Progenitor cell of endocrine pancreas (in vitro differentiated cells): Measurements from ENCODE around the gene DACH2. TPM values are rescaled to one million over a fixed set of nuclear protein-coding genes. Genes with fewer than 3 reads are reported as not detected.

ENCODE experiments used
- DNase-seq: peaks from one replicate; pipeline ENCODE4 v3.0.0; 2021; ENCODE audit warnings: low spot score; ENCODE audit not compliant: unreplicated experiment
- H3K27ac Mint-ChIP-seq: 2 replicates; pipeline ENCODE4 v1.8.0; 2021; ENCODE audit warnings: mild to moderate bottlenecking, moderate library complexity, mixed read lengths
- H3K27me3 Mint-ChIP-seq: 2 replicates; pipeline ENCODE4 v1.8.0; 2021; ENCODE audit warnings: mixed read lengths
- H3K36me3 Mint-ChIP-seq: 2 replicates; pipeline ENCODE4 v1.8.0; 2022; ENCODE audit warnings: mixed read lengths; ENCODE audit not compliant: insufficient read depth
- H3K4me1 Mint-ChIP-seq: 2 replicates; pipeline ENCODE4 v1.8.0; 2021; ENCODE audit warnings: low read depth, mixed read lengths
- H3K4me3 Mint-ChIP-seq: 2 replicates; pipeline ENCODE4 v1.8.0; 2021; ENCODE audit warnings: low read depth, mild to moderate bottlenecking, moderate library complexity, mixed read lengths
- H3K9me3 Mint-ChIP-seq: 2 replicates; pipeline ENCODE4 v1.8.0; 2021; ENCODE audit warnings: low read depth, mixed read lengths
- total RNA-seq: library from RNA; stranded (reverse); gene quantifications from 2 replicates; pipeline ENCODE4 v1.2.1, GENCODE V29; 2021
- TF ChIP-seq, protein P1 (sequence below): fragments of 200-600 bp; sonication (generic); IDR thresholded peaks from one replicate; pipeline ENCODE4 v1.5.0; 2021; ENCODE audit warnings: antibody characterized with exemption, mild to moderate bottlenecking; ENCODE audit not compliant: unreplicated experiment

Gene DACH2
- total RNA-seq, 1 donor from 2014 or later, result 1.5 TPM

DNA sequence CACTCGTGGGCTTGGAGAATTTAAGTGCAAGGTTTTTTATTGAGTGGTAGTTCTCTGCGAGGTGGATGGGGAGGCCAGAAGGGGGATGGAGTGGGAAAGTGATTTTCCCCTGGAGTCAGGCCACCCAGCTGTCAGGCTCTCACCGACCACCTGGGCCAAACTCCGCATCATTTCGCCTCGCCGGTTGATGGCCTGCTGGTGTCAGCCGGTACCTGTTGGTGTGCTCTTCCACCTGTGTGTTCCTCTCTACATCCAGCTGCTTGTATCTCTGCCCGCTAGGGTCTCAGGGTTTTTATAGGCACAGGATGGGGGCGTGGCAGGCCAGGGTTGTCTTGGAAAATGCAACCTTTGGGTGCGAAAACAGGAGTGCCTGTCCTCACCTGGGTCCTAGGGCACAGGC, 200.9 kb downstream of the DACH2 start:
- TF ChIP-seq, protein P1, sequence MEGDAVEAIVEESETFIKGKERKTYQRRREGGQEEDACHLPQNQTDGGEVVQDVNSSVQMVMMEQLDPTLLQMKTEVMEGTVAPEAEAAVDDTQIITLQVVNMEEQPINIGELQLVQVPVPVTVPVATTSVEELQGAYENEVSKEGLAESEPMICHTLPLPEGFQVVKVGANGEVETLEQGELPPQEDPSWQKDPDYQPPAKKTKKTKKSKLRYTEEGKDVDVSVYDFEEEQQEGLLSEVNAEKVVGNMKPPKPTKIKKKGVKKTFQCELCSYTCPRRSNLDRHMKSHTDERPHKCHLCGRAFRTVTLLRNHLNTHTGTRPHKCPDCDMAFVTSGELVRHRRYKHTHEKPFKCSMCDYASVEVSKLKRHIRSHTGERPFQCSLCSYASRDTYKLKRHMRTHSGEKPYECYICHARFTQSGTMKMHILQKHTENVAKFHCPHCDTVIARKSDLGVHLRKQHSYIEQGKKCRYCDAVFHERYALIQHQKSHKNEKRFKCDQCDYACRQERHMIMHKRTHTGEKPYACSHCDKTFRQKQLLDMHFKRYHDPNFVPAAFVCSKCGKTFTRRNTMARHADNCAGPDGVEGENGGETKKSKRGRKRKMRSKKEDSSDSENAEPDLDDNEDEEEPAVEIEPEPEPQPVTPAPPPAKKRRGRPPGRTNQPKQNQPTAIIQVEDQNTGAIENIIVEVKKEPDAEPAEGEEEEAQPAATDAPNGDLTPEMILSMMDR, result no peak
- Mint-ChIP-seq H3K4me1 (peaks cover 5% of the 10 kb centered on the region), H3K27me3 (no peaks in the 10 kb centered on the region), H3K36me3 (no peaks in the 10 kb centered on the region), H3K4me3 (no peak overlapping the region), H3K9me3 (no peaks in the 10 kb centered on the region), H3K27ac (no peak overlapping the region)
- DNase-seq, result no peak

DNA sequence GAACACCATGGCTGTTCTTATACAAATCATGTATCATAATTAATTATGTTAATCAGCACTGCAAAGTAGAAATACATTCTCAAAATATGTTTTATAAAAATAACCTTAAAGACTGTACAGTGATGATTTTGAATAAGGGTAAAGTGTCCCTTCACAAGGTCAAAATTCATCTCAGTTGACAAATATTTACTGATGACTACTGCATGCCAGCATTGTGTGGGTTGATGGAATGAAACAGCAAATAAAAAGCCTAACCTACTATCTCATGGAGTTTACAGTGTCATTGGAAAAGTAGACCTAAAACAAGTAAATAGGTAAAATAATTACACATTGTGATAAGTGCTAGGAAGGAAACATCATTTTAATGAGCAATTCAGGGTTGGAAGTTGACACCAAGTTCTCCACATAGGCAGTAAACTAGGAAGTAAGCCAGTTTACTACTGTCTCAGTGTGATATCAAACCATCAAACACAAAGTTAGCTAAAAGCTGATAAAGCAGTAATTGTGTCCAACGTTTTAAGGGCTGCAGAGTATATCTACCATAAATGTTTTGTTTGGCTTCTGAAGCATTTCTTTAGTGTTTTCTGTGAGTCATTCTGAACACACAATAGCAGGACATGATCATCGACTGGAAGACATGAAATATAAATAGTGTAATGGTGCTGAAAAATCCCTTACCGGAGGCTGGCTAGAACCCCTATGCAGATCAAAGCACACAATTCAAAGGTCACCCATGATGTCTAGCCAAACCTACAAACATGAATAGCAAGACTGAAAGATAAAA, 221.8 kb downstream of the DACH2 start:
- no peak overlapping the region for H3K4me3 Mint-ChIP-seq
- DNase-seq, result no peak
- TF ChIP-seq, protein P1, result no peak
- H3K9me3 Mint-ChIP-seq, result peaks cover 8% of the 10 kb centered on the region
- no peak overlapping the region for H3K27ac Mint-ChIP-seq
- peaks cover 15% of the 10 kb centered on the region for H3K4me1 Mint-ChIP-seq
- H3K27me3 Mint-ChIP-seq, result no peaks in the 10 kb centered on the region
- H3K36me3 Mint-ChIP-seq, result no peaks in the 10 kb centered on the region

DNA sequence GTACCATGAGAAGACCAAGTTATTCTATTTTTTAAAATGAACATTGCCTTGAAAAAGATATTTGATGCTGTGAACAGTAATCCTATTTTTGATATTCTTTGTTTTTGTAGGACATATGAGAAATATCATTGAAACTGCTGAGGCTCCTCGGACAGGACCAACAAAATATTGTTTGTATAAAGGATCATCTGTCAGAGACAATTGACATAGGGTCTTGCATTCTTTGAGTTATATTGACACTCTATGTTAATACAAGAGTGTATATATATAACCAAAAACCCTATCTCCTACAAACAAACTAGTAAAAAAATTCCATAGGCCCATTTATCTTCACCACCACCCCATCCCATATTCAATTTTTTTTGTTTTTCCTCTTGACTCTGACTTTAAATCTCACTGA, 222.7 kb downstream of the DACH2 start:
- TF ChIP-seq, protein P1, result no peak
- Mint-ChIP-seq H3K27me3 (no peaks in the 10 kb centered on the region), H3K9me3 (peaks cover 8% of the 10 kb centered on the region), H3K27ac (no peak overlapping the region), H3K4me3 (no peak overlapping the region), H3K36me3 (no peaks in the 10 kb centered on the region), H3K4me1 (peaks cover 10% of the 10 kb centered on the region)
- no peak for DNase-seq

DNA sequence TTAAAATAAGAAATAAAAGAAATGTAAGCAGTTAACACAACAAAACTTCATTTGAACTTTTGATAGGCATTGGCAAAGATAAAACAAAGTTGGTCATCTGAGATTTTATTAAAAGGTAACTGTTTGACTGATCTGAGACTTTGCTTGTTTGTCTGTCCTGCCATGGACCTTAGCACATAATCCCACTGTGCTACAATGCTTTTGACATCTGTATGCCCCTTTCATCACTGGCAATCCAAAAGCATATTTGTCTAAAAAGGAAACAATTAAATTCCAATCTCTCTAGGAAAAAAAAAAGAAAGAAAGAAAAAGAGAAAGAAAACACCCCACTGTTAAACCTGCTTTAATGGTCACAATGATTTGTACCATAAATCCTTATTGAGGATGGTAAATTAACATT, 231.0 kb downstream of the DACH2 start:
- Mint-ChIP-seq H3K27me3 (no peaks in the 10 kb centered on the region), H3K4me1 (peaks cover 6% of the 10 kb centered on the region), H3K4me3 (no peak overlapping the region), H3K27ac (no peak overlapping the region), H3K36me3 (no peaks in the 10 kb centered on the region), H3K9me3 (no peaks in the 10 kb centered on the region)
- DNase-seq, result no peak
- TF ChIP-seq, protein P1, result no peak

DNA sequence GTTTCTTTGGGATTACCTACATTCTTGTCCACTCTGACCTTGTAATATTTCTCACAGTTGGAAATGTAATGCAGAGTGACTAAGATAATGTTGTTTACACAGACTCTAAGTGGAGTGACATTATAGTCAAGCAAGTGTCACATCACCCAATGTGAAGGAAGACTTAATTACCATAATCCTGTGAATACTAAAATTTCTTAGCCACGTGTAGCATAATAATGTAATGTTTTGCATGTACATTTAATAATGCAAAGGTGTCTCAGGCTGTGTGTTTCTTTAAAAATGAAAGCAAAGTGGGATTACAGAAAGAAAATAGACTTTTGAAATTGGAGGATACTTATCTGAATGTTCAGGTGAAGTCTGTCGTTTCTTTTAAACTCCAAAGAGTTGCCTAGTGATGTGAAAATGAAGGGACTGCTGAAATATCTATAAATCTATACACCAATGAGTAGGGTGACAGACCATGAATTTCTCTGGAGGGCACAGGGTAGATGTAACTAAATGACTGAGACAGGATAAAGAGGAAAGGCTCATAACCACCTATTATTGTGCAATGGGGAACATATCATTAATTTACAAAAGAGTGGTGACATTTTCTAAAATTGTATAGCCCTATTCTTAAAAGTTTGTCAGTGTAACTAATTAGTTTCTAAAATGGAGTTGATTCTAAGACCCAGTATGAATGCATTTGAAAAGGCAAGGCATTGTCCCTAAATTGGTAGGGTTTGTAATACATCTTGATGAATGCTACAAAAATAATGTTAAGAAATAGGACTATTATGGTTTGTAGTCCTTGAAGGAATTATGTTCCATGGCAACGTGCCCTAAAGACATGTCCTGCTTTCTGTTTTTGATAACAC, 235.7 kb downstream of the DACH2 start:
- TF ChIP-seq, protein P1, result no peak
- no peak overlapping the region for H3K27ac Mint-ChIP-seq
- H3K4me3 Mint-ChIP-seq, result no peak overlapping the region
- peaks cover 6% of the 10 kb centered on the region for H3K4me1 Mint-ChIP-seq
- H3K36me3 Mint-ChIP-seq, result no peaks in the 10 kb centered on the region
- H3K9me3 Mint-ChIP-seq, result no peaks in the 10 kb centered on the region
- no peak for DNase-seq
- no peaks in the 10 kb centered on the region for H3K27me3 Mint-ChIP-seq
